ENCODE data around the gene SERP2. TPM values are rescaled to one million over a fixed set of nuclear protein-coding genes. Genes with fewer than 3 reads are reported as not detected.
A peak's percentile ranks its signal among the peaks of the same experiment; 100 is the strongest.

The SERP2 gene
- total RNA-seq, 1 experiment from 2014 or later, result 1.2 TPM

DNA sequence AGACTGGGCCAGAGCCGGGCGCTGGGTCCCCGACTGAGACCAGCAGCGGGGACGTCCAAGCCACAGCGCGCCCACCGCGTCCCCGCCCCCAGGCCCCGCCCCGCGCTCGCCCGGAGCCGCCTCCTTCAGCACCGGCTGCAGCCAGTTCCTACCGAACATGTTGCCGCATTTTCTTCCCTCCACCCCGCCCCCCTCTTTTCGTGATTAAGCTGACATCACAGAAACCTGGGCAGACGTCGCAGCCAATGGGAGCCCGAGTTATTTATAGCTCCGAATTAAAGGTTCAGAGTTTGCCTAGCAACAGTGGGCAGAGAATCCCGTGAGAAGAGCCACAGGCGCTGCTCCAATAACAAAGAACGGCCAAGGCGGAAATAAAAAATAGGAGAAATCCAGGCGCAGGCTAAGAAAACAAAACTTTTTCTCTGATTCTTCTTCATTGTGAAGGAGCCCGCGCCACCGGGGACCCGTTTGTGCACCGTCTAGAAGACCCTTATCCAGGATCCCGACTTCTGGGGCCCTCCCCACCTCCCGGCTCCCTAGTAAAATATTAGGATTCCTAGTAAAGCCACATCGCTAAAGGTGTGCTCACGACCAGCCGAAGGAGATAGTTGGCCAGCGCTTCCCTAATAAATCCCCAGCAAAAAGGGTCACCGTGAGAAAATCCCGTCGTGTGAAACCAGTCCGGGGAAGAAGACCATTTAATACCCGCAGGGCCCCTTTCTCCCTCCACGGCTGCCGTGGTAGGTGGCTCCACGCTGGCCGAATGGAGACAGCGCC is 61.7 kb downstream of the SERP2 start:
- H3K27me3 ChIP-seq (ENCODE audit: low read length), result no peaks in the 10 kb centered on the region
- peak overlapping the region; percentile 100 for H3K9ac ChIP-seq (ENCODE audit: low read length)
- no peak overlapping the region for H2AFZ ChIP-seq (ENCODE audit: low read length)
- DNase-seq, result peak; percentile 93
- no peaks in the 10 kb centered on the region for H3F3A ChIP-seq (ENCODE audit: low read length, unreplicated experiment)
- TSS peak; percentile 94 for BruUV-seq (replicated peaks)
- peaks cover 37% of the 10 kb centered on the region for H3K79me2 ChIP-seq (ENCODE audit: low read length)
- intact Hi-C loops (cut with micrococcal nuclease), result loop anchor here (1.0 to 2.0 kb wide), 4 partner anchors 71 to 293 kb away; no protein-coding TSS in a partner anchor
- H3K36me3 ChIP-seq (ENCODE audit: low read depth, low read length), result peaks cover 30% of the 10 kb centered on the region
- no peaks in the 10 kb centered on the region for H3K9me2 ChIP-seq (replicated peaks; ENCODE audit: low read length)
- H4K20me1 ChIP-seq (ENCODE audit: low read length), result peaks cover 29% of the 10 kb centered on the region
- H3K4me2 ChIP-seq (ENCODE audit: low read length), result peak overlapping the region; percentile 83
- no peaks in the 10 kb centered on the region for H3K9me3 ChIP-seq (ENCODE audit: low read length)
- H3K4me1 ChIP-seq (ENCODE audit: insufficient read depth, low read length), result peaks cover 22% of the 10 kb centered on the region
- TF ChIP-seq EZH2 (IDR thresholded peaks at IDR 0.05; ENCODE audit: low read length, unreplicated experiment) (no peak), EZH2phosphoT487 (IDR thresholded peaks at IDR 0.05; ENCODE audit: borderline replicate concordance, low read length) (no peak)
- TF ChIP-seq, protein P1, sequence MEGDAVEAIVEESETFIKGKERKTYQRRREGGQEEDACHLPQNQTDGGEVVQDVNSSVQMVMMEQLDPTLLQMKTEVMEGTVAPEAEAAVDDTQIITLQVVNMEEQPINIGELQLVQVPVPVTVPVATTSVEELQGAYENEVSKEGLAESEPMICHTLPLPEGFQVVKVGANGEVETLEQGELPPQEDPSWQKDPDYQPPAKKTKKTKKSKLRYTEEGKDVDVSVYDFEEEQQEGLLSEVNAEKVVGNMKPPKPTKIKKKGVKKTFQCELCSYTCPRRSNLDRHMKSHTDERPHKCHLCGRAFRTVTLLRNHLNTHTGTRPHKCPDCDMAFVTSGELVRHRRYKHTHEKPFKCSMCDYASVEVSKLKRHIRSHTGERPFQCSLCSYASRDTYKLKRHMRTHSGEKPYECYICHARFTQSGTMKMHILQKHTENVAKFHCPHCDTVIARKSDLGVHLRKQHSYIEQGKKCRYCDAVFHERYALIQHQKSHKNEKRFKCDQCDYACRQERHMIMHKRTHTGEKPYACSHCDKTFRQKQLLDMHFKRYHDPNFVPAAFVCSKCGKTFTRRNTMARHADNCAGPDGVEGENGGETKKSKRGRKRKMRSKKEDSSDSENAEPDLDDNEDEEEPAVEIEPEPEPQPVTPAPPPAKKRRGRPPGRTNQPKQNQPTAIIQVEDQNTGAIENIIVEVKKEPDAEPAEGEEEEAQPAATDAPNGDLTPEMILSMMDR (conservative IDR thresholded peaks at IDR 0.05; ENCODE audit: low read depth, low read length), result no peak
- ChIA-PET CTCF (interaction anchor here (0.6 to 1.0 kb wide), 6 partner anchors 129 to 809 kb away, joined by 3 to 9 read pairs (median 7); no protein-coding TSS in a partner anchor), POLR2A (ENCODE audit: unreplicated experiment) (interaction anchor here (0.5 to 1.5 kb wide), 20 partner anchors 36 to 904 kb away, joined by 3 to 33 read pairs (median 8); no protein-coding TSS in a partner anchor)
- H3K27ac ChIP-seq (ENCODE audit: low read length), result peak overlapping the region; percentile 90
- H3K4me3 ChIP-seq (ENCODE audit: low read length), result peak overlapping the region; percentile 100
- ATAC-seq, result peak; percentile 41

DNA sequence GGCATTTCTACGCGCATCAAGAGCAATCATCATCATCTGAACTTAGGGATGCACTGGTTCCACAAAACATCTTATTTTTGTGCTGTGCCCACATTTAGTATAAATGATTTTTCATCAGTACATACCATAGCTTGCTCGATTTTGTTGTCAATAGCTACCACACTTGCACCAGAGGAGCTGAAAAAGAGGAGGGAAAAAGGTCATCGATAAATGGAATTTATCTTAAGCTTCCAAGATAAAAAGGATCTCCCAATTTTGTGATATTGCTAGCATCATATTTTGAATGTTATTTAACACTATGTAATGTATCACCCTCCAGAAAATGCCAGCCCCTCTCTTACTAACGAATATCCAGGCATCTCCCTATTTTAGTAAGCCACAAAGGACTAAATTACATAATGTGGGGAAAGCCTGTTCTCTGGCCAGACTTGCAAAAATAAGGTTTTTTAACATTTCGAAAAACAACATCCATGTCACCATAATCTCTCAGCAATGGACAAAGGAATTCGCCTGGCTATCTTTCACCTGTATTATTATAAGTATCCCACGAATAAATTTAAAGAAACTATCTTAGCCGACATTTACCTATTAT is 62.4 kb downstream of the SERP2 start:
- CTCF ChIA-PET, result interaction anchor here (1.0 to 1.3 kb wide), 3 partner anchors 71 to 528 kb away, joined by 3 to 7 read pairs (median 6); no protein-coding TSS in a partner anchor
- Histone ChIP-seq H4K20me1 (ENCODE audit: low read length) (peaks cover 29% of the 10 kb centered on the region), H3K9ac (ENCODE audit: low read length) (peak overlapping the region; percentile 100), H3K9me3 (ENCODE audit: low read length) (no peaks in the 10 kb centered on the region), H3K36me3 (ENCODE audit: low read depth, low read length) (peaks cover 30% of the 10 kb centered on the region), H3K9me2 (replicated peaks; ENCODE audit: low read length) (no peaks in the 10 kb centered on the region), H3K4me3 (ENCODE audit: low read length) (peak overlapping the region; percentile 100), H3K79me2 (ENCODE audit: low read length) (peaks cover 37% of the 10 kb centered on the region), H3K4me1 (ENCODE audit: insufficient read depth, low read length) (peaks cover 22% of the 10 kb centered on the region), H3K27ac (ENCODE audit: low read length) (peak overlapping the region; percentile 90), H3K27me3 (ENCODE audit: low read length) (no peaks in the 10 kb centered on the region), H3F3A (ENCODE audit: low read length, unreplicated experiment) (no peaks in the 10 kb centered on the region), H3K4me2 (ENCODE audit: low read length) (peak overlapping the region; percentile 83), H2AFZ (ENCODE audit: low read length) (no peak overlapping the region)
- no peak for ATAC-seq
- POLR2A ChIA-PET (ENCODE audit: unreplicated experiment), result interaction anchor here (0.5 to 1.5 kb wide), 14 partner anchors 38 to 528 kb away, joined by 3 to 20 read pairs (median 6); no protein-coding TSS in a partner anchor
- TF ChIP-seq EZH2 (IDR thresholded peaks at IDR 0.05; ENCODE audit: low read length, unreplicated experiment) (no peak), EZH2phosphoT487 (IDR thresholded peaks at IDR 0.05; ENCODE audit: borderline replicate concordance, low read length) (no peak)
- TF ChIP-seq, protein P1 (conservative IDR thresholded peaks at IDR 0.05; ENCODE audit: low read depth, low read length), result no peak
- intact Hi-C loops (cut with micrococcal nuclease), result loop anchor here (1.0 to 2.0 kb wide), 4 partner anchors 71 to 293 kb away; no protein-coding TSS in a partner anchor
- TSS peak; percentile 75 for BruUV-seq (replicated peaks)
- no peak for DNase-seq

Data from PC-3 (cell line).